GM23248 (cell line): ENCODE results near the gene B4GALT5.

ENCODE experiments used
- EZH2 ChIP-seq: fragments of 200-600 bp; sonication (generic); IDR thresholded peaks from 2 replicates; pipeline ENCODE4 v1.6.1; 2018; ENCODE audit warnings: antibody characterized with exemption, mild to moderate bottlenecking; ENCODE audit not compliant: insufficient read depth, poor library complexity, severe bottlenecking
- EZH2phosphoT487 ChIP-seq: fragments of 200-600 bp; sonication (generic); IDR thresholded peaks from 2 replicates; pipeline ENCODE4 v1.6.1; 2018; ENCODE audit warnings: antibody characterized with exemption, moderate library complexity, mild to moderate bottlenecking, low read depth; ENCODE audit not compliant: insufficient read depth

- TF ChIP-seq EZH2: no peak
- TF ChIP-seq EZH2phosphoT487: no peak
These were observed 52.8 kb downstream of the B4GALT5 start for GRCh38 chr20:49660912-49661311.
